Activated gamma-delta T cell treated with anti-CD3 and anti-CD28 coated beads, Interleukin-2, amount 50 U/mL, for 16 hours (primary cell): ENCODE data around the gene SERPING1.
A peak's percentile ranks its signal among the peaks of the same experiment; 100 is the strongest.

Experiments
- DNase-seq: peaks from one replicate; pipeline ENCODE4 v3.0.0-alpha.2; 2020; ENCODE audit warnings: low read depth

SERPING1 gene

GRCh38 chr11:57652662-57653061, 55.2 kb downstream of the SERPING1 start:
- DNase-seq, result no peak

GRCh38 chr11:57653163-57653562, 55.7 kb downstream of the SERPING1 start:
- DNase-seq, result no peak

GRCh38 chr11:57656885-57657193, 59.4 kb downstream of the SERPING1 start:
- no peak for DNase-seq

GRCh38 chr11:57657194-57658022, 59.9 kb downstream of the SERPING1 start, which contains the start of gene CLP1:
Gene CLP1, plus strand, starts transcription at chr11:57657762. Its CDS starts 1,715 bp downstream, at chr11:57659477.
- peak; percentile 99 for DNase-seq

- DNase-seq, result no peak
Observed at GRCh38 chr11:57658023-57658361, 60.5 kb downstream of the SERPING1 start.

- DNase-seq, result no peak
Observed at GRCh38 chr11:57659669-57660068, 62.2 kb downstream of the SERPING1 start.

- DNase-seq, result no peak
Observed at GRCh38 chr11:57662893-57663292, 65.4 kb downstream of the SERPING1 start.

GRCh38 chr11:57663975-57664374, 66.5 kb downstream of the SERPING1 start:
- DNase-seq, result no peak
